Right lung (tissue), 10 donors: ENCODE results near the gene ALDH8A1. TPM values are rescaled to one million over a fixed set of nuclear protein-coding genes. Genes with fewer than 3 reads are reported as not detected.

Source experiments
- DNase-seq, 2 donors: peaks; one replicate each; pipeline ENCODE4 v3.0.0-alpha.2; 2013
- long read RNA-seq, 8 donors: transcript quantifications; one replicate each; lab custom pipeline, GENCODE V29; 2026
- polyA plus RNA-seq, 5 donors: library from polyadenylated mRNA; unstranded; fragments of 120-200 nt; gene quantifications; one replicate each; pipeline versions ENCODE4 v1.2.1 to v1.2.3, GENCODE V29; 2013; ENCODE audit warnings: inconsistent platforms in 1 of 5, low replicate concordance in 1 of 5; ENCODE audit not compliant: insufficient read length in 5 of 5, insufficient read depth in 1 of 5

The ALDH8A1 gene
- 1 to 10 TPM in 3 of 5 donors, under 1 TPM in 2; 0.63 to 1.2 (median 1.1) TPM for polyA plus RNA-seq
- long read RNA-seq, donor 1: 0 reads
- long read RNA-seq, donor 2: 0 reads
- long read RNA-seq, donor 3: 0 reads
- long read RNA-seq, donor 4: 0 reads
- long read RNA-seq, donor 5: 0 reads
- long read RNA-seq, donor 6: 0 reads
- long read RNA-seq, donor 7: 0 reads
- long read RNA-seq, donor 8: 0 reads

DNA sequence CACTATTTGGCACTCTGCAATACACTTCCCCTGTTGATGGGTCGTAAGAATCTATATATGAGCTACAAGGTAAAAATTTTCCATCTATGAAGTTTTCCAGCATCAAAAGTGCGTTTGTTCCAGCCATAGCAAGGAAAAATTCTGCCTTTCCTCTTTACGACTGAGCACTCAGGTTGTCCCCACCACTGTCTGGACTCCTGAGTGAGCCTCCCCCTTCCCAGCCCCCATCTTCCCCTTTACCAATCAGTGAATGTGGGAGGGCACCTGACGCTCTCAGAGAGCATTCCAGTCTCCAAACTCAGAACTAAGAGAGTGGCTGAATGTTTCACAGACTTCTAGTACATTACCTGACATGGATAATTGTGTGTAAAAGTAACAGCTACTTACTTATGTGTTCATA is at the start of gene ALDH8A1:
TSS of gene ALDH8A1 (minus strand) at position 175 of the 400 bp plus-strand sequence. CDS start at position 127, 48 bp downstream.
- no peak for DNase-seq

GRCh38 chr6:134999107-134999506 is 49.2 kb upstream of the ALDH8A1 start:
- DNase-seq: no peak

DNA sequence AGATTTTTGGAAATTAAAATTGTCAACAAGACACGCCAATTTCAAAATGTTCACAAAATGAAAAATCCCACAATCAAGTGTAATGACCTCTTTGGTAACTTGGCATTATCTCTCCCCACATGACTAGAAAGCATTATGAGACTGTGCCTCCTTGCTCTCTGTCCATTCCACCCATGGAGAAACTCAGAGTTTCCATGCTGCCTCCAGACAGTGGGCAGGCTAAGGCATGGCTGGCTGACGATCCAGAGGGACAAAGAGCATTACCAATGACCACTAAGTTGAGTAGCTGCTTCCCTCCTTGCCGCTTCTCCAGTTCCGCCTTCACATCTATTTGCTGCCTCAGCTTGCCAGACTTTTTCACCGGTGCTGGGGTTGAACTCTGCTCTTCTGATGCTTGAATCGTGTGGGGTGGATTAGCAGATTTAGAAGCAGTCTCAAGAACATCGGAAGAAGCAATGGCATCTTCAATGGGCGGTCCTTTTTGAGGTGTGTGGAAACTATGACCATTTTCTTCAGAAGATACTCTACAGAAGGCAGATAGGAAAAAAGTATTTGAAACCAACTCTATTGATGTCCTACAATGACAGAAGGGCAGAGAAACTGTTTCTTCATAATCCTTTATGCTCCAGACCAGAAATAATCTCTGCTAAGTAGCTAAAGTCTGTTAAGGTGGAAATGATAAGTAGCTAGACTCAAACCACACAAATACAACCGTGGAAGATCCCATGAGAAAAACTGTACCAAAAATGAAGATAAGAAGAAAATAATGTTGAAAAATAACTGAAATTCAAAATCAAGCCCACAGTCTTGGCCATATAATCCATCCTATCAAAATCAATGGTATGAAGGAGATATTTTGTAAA is 47.5 kb upstream of the ALDH8A1 start:
- DNase-seq: no peak

GRCh38 chr6:134995536-134995935 is 45.6 kb upstream of the ALDH8A1 start:
- DNase-seq: no peak

GRCh38 chr6:134994431-134994830 is 44.5 kb upstream of the ALDH8A1 start:
- no peak for DNase-seq

DNA sequence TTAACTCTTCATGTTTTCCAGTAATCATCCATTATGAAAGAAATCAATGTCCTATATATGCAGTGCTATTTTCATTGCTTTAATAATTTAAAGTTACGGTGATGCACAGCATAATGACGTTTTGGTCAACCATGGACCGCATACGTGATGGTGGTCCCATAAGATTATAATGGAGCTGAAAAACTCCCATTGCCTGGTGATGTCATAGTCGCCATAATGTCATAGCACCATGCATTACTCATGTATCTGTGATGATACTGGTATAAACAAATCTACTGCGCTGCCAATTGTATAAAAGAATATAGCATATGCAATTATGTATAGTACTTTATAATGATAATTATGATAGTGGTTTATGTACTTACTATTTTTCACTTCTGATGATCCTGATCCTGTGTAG is 42.3 kb upstream of the ALDH8A1 start:
- no peak for DNase-seq

- no peak for DNase-seq
These were observed 40.4 kb upstream of the ALDH8A1 start for GRCh38 chr6:134990262-134990661.

- no peak for DNase-seq
These were observed 34.9 kb upstream of the ALDH8A1 start for GRCh38 chr6:134984821-134985220.

GRCh38 chr6:134983823-134984222 is 33.9 kb upstream of the ALDH8A1 start:
- no peak for DNase-seq

GRCh38 chr6:134982161-134982560 is 32.3 kb upstream of the ALDH8A1 start:
- no peak for DNase-seq

DNA sequence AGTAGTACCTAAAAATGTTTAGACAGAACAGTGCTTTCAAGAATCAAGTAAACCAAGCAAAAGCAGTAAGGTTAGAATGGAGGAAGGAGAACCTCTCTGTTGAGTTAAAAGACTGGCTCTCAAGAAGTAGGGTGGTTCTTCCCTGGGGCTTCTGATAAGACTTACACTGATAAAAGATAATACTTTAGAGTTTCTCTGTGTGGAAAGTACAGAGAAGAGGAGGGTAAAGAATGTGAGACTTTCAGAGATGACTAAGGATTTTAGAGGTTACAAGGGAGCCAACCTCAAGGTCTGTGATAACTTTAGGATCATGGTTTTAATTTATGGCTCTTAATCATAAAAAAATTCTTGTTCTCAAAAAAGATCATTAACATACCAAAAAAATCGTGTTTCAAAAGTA is 30.9 kb upstream of the ALDH8A1 start:
- DNase-seq: no peak

DNA sequence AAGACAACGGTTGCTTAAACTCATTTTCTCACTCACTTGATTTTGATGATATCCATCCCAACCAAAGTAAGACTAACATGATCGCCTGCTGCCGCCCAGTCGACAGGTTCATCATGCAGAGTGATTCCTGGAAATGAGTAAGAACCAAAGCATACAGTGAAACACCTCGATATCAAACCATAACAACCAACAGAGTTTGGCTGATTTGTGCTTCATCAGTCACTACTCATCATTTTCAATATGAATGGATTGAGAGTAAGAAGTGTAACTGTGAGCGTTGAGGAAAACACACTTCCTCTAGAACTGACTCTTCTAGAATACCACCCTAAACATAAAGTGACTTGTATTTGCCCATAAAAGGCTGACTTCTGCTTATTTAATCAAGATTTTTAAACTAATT is 29.2 kb upstream of the ALDH8A1 start:
- no peak for DNase-seq

GRCh38 chr6:134974370-134974769 is 24.5 kb upstream of the ALDH8A1 start:
- DNase-seq: no peak

GRCh38 chr6:134967711-134968110 is 17.8 kb upstream of the ALDH8A1 start:
- DNase-seq: no peak

- no peak for DNase-seq
These were observed 14.7 kb upstream of the ALDH8A1 start for GRCh38 chr6:134964451-134965203.

DNA sequence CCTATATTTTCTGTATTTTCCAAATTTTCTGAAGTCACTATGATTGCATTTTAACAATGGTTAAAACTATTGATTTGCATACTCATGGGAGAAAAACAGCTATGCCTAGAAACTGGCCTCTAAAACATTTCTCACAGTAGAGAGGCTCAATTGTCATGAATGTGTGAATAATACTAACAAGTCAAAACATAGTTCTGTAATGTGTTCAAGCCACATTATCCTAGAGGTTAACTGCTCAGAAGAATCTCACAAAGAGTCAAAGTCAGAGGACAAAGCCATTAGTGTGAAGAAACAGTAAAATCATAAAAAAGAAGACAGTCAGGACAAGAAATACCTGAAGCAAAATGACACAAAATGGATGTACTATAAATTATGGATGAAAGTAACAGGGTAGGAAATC is 12.5 kb upstream of the ALDH8A1 start:
- no peak for DNase-seq

DNA sequence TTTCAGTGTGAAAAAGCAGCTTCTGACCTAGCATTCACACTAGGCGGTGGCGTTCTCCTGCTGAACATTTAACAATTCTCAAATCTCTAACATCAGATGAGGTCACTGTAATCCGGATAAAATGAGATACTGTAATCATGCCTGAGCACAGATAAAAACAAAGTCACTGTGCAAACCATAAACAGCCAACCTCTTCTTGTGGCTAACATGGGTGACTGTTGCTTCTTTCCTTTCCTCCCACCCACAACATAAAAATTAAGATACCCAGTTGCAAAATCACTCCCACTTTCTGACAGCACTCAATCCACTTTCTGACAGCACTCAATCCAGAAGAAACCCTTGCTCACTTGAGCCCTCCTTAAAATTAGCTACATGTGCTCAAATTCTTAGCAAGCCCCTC is 11.5 kb upstream of the ALDH8A1 start:
- DNase-seq: no peak

GRCh38 chr6:134959603-134960002 is 9.7 kb upstream of the ALDH8A1 start:
- DNase-seq: no peak

DNA sequence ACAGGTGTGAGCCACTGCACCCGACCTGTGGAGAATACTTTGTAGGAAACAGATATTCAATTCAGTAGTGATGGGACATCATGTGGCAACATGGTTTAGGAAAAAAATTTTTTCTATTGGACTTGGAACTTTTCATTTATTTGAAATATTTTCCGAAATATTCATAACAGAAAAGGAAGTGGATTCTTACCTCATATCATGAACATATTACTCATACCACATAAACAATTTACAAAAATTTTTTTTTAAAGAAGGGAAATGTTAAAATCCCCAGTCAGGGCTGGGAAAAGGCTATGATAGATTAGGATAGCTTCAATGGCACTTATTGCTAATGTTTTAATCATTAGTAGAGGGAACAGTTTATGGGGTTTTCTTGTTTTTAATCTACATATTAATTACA is 6.8 kb upstream of the ALDH8A1 start:
- no peak for DNase-seq

GRCh38 chr6:134956032-134956431 is 6.1 kb upstream of the ALDH8A1 start:
- no peak for DNase-seq

DNA sequence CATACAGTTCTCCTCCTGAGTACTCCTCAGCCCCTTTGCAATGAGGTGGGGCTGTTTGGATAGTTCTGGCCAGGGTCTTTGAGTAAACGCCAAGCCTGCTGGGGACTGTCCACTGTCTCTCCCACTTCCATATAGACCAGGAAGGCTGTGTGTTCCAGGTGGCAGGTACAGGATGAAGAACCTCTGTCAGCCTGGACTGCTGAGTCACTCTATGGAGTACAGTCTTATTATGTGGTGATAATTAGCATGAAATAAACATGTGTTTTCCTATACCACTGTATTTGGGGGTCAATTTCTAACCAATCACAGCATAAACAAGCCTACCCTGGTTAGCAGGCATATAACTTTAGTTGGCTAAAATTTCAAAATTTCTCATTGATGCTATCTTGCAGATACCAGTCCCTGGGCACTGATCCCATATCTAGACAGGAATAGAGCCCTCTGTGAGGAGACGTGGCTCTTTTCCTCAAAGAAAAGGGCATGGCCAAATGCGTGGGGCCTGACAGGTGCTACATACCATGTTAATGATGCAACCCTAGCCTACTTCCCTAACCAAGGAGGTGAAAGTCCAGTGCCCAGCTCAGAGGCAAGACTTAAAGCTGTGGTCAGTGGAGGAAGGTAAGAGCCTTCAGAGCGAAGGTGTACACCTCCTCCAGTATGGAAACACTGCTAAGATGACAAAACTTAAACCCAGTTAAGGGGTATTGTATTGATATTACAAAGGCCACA is 4.5 kb upstream of the ALDH8A1 start:
- DNase-seq: no peak
